T-cell (primary cell): Measurements from ENCODE around the gene THADA. TPM values are rescaled to one million over a fixed set of nuclear protein-coding genes. Genes with fewer than 3 reads are reported as not detected.

ENCODE experiments used
- ATAC-seq, 4 experiments: fragments of 200-7000 bp in 3 of 4; fragments of 150-1000 bp in 1 of 4; cut with Tn5 transposase; replicated peaks in 1 of 4; 1 replicate in 3 of 4; 2 replicates in 1 of 4; pipeline ENCODE4 v1.10.0; 2021; ENCODE audit warnings: moderate library complexity in 3 of 4, mild to moderate bottlenecking in 2 of 4, moderate number of reproducible peaks in 1 of 4
- CTCF ChIA-PET, 2 donors: fragments of 300-600 bp; sonication (Branson Sonifier 250); formaldehyde crosslinking; loops; one replicate each; lab custom pipeline; 2022; ENCODE audit warnings: antibody characterized with exemption in 2 of 2; lab: Charles Lee
- POLR2A ChIA-PET, 2 donors: fragments of 300-600 bp; sonication (Branson Sonifier 250); formaldehyde crosslinking; loops; one replicate each; lab custom pipeline; 2022; ENCODE audit warnings: antibody characterized with exemption in 2 of 2; lab: Charles Lee
- DNase-seq, 35 experiments: peaks; one replicate each; pipeline versions ENCODE4 v3.0.0 to v3.0.0-alpha.2; 2013 to 2023
- H3K27ac ChIP-seq: one replicate; pipeline ENCODE4 v1.5.1; 2013; ENCODE audit warnings: low read length
- H3K27me3 ChIP-seq, 2 experiments: replicated peaks in 1 of 2; 1 replicate in 1 of 2; 2 replicates in 1 of 2; pipeline versions ENCODE4 v1.6.1 to v1.7.0; 2013; ENCODE audit warnings: low read length in 1 of 2, mixed read lengths in 1 of 2; ENCODE audit not compliant: control insufficient read depth in 2 of 2, insufficient read depth in 2 of 2; ENCODE audit errors: extremely low read depth in 1 of 2
- H3K36me3 ChIP-seq, 2 donors: 1 replicate in 1 of 2; 2 replicates in 1 of 2; pipeline versions ENCODE4 v1.6.1 to v1.7.0; 2013; ENCODE audit warnings: low read length in 1 of 2; ENCODE audit not compliant: control insufficient read depth in 2 of 2, insufficient read depth in 1 of 2; ENCODE audit errors: extremely low read depth in 1 of 2
- H3K4me1 ChIP-seq, 2 experiments: 1 replicate in 1 of 2; 2 replicates in 1 of 2; pipeline versions ENCODE4 v1.6.1 to v1.7.0; 2013; ENCODE audit warnings: low read length in 2 of 2, mixed read lengths in 1 of 2; ENCODE audit not compliant: insufficient read depth in 2 of 2, control insufficient read depth in 1 of 2; ENCODE audit errors: extremely low read depth in 1 of 2
- H3K4me3 ChIP-seq, 2 donors: 1 replicate in 1 of 2; 2 replicates in 1 of 2; pipeline versions ENCODE4 v1.5.1 to v1.7.0; 2013; ENCODE audit warnings: mild to moderate bottlenecking in 2 of 2, low read length in 1 of 2, moderate library complexity in 1 of 2; ENCODE audit not compliant: control insufficient read depth in 1 of 2; ENCODE audit errors: extremely low read depth in 1 of 2
- H3K9me3 ChIP-seq: 2 replicates; pipeline ENCODE4 v1.7.0; 2013
- H3K27ac Mint-ChIP-seq, 2 donors: one replicate each; pipeline ENCODE4 v1.8.0; 2020 to 2021; ENCODE audit warnings: mild to moderate bottlenecking in 2 of 2, mixed read lengths in 2 of 2
- H3K27me3 Mint-ChIP-seq, 2 donors: one replicate each; pipeline ENCODE4 v1.8.0; 2021 to 2022; ENCODE audit warnings: mixed read lengths in 2 of 2
- H3K36me3 Mint-ChIP-seq: one replicate; pipeline ENCODE4 v1.8.0; 2021; ENCODE audit warnings: mixed read lengths
- H3K4me1 Mint-ChIP-seq, 3 donors: one replicate each; pipeline ENCODE4 v1.8.0; 2020 to 2022; ENCODE audit warnings: mixed read lengths in 3 of 3, mild to moderate bottlenecking in 1 of 3
- H3K4me3 Mint-ChIP-seq, 3 donors: one replicate each; pipeline ENCODE4 v1.8.0; 2020 to 2022; ENCODE audit warnings: mild to moderate bottlenecking in 3 of 3, mixed read lengths in 3 of 3, moderate library complexity in 3 of 3
- H3K9me3 Mint-ChIP-seq, 3 donors: one replicate each; pipeline ENCODE4 v1.8.0; 2020 to 2022; ENCODE audit warnings: mixed read lengths in 3 of 3
- WGBS: methylation state at CpG from one replicate; pipeline ENCODE4 v1.1.5; 2013; ENCODE audit warnings: missing lambda C conversion rate; ENCODE audit not compliant: insufficient coverage; 5-methylcytosine and 5-hydroxymethylcytosine counted together
- total RNA-seq, 35 experiments: library from RNA in 6 of 35; stranded (reverse) in 6 of 35; fragments of 120-200 nt in 1 of 35; gene quantifications; one replicate each; pipeline versions ENCODE4 v1.2.1 to v1.2.4 and lab custom pipeline; 2013 to 2026

THADA gene
- total RNA-seq, 5 donors from 2014 or later (not counting 1 experiment from before 2014, with no cell fraction given), result 36.4 to 50.5 (median 40.6) TPM

DNA sequence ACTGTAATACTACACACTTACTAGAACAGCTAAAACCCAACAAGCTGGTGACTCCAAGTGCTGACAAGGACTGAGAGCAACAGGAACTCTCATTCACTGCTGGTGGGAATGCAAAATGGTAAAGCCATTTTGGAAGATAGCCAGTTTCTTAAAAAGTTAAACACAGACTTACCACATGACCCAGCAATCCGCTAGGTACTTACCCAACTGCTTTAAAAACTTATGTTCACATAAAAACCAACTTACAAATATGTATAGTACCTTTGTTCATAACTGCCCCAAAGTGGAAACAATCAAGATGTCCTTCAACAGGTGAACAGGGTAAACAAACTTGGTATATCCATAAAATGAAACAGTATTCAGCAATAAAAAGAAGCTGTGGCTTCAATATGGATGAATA is 216.3 kb downstream of the THADA start:
- POLR2A ChIA-PET, result no interaction called here

DNA sequence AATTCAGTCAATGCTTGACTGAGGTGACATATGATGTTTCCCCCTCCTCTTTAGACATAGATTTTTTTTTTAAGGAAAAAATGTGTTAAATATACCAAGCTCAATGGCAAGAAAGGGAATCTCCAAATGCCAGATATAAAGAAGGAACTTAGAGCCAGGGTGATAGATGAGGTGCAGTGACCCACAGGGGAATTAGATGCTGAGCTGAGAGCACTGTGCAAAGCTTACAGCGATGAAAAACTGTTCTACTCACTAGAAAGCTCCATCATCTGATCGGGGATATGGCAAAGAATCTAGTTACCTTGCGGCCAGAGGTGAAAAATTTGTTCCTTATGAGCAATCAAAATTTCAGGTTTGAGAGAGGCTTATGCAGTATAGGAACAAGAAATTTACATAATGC is 218.5 kb downstream of the THADA start:
- H3K4me1 ChIP-seq, result no peaks in the 10 kb centered on the region
- POLR2A ChIA-PET, result interaction anchor here in 1 of 2 donors (0.6 kb wide), 1 partner anchor 82 kb away, joined by 6 read pairs; no protein-coding TSS in a partner anchor
- no CpG with 5 or more reads among the region's 3 CpGs for WGBS
- Mint-ChIP-seq H3K9me3 (no peaks in the 10 kb centered on the region), H3K4me1 (peaks cover 0 to 20% (median 2%) of the 10 kb centered on the region in 3 donors), H3K27me3 (no peaks in the 10 kb centered on the region), H3K4me3 (no peak overlapping the region), H3K27ac (no peak overlapping the region), H3K36me3 (peaks cover 48% of the 10 kb centered on the region)
- no peak overlapping the region for H3K27ac ChIP-seq
- H3K27me3 ChIP-seq, result no peaks in the 10 kb centered on the region
- CTCF ChIA-PET, result no interaction called here
- no peak overlapping the region for H3K4me3 ChIP-seq
- no peak for DNase-seq
- peaks cover 0 to 5% of the 10 kb centered on the region in 2 donors for H3K36me3 ChIP-seq
- H3K9me3 ChIP-seq, result no peaks in the 10 kb centered on the region
- ATAC-seq, result no peak

More for the DNA sequence above, 216.3 kb downstream of the THADA start:
- H3K4me3 ChIP-seq, result no peak overlapping the region
- H3K36me3 Mint-ChIP-seq, result peaks cover 50% of the 10 kb centered on the region
- peaks cover 4 to 26% (median 5%) of the 10 kb centered on the region in 3 donors for H3K4me1 Mint-ChIP-seq
- CTCF ChIA-PET, result interaction anchor here in 1 of 2 donors (0.7 kb wide), 1 partner anchor 406 kb away, joined by 3 read pairs; no protein-coding TSS in a partner anchor
- H3K9me3 ChIP-seq, result no peaks in the 10 kb centered on the region
- H3K9me3 Mint-ChIP-seq, result no peaks in the 10 kb centered on the region
- no CpG with 5 or more reads among the region's 1 CpG for WGBS
- H3K27ac ChIP-seq, result no peak overlapping the region
- H3K27me3 ChIP-seq, result no peaks in the 10 kb centered on the region
- DNase-seq, result no peak
- H3K4me3 Mint-ChIP-seq, result no peak overlapping the region
- no peaks in the 10 kb centered on the region for H3K4me1 ChIP-seq
- no peaks in the 10 kb centered on the region for H3K27me3 Mint-ChIP-seq
- ATAC-seq, result no peak
- no peak overlapping the region for H3K27ac Mint-ChIP-seq
- peaks cover 0 to 5% of the 10 kb centered on the region in 2 donors for H3K36me3 ChIP-seq

DNA sequence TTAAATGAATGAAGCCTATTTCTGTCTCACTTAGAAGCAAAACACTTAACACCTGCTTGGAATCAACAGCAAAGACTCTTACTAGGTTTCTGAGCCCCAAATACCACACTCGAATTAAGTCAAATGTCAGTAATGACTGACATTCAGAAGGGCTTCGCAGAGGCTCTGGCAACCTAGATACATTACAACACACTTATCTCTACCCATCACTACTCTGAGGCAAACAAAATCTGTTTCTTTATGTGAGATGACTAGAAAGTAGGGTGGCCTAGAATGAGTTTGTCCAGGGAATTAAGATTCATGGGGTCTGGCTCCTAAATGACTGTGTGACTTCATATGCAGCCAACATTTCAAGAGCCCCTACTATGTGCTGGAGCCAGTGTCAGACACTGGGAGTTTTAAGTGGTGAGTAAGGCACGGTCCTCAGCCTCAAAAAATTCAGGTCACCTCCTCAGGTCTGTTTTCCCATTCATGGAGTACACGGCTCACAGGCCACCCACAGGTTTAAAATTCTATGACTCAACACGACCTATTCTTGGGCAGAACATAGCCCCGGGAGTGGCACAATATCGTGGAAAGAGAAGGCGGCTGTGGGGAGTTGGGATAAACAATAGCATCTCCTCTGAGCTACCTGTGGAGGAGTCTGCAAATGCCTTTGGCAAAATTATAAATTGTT is 219.2 kb downstream of the THADA start:
- Histone ChIP-seq H3K4me1 (no peaks in the 10 kb centered on the region), H3K27ac (no peak overlapping the region), H3K27me3 (no peaks in the 10 kb centered on the region), H3K4me3 (no peak overlapping the region), H3K36me3 (peaks cover 0 to 5% of the 10 kb centered on the region in 2 donors), H3K9me3 (no peaks in the 10 kb centered on the region)
- H3K27me3 Mint-ChIP-seq, result no peaks in the 10 kb centered on the region
- no CpG with 5 or more reads among the region's 8 CpGs for WGBS
- H3K36me3 Mint-ChIP-seq, result peaks cover 47% of the 10 kb centered on the region
- no peaks in the 10 kb centered on the region for H3K9me3 Mint-ChIP-seq
- H3K27ac Mint-ChIP-seq, result no peak overlapping the region
- ChIA-PET POLR2A (no interaction called here), CTCF (no interaction called here)
- DNase-seq, result no peak
- no peak for ATAC-seq
- H3K4me3 Mint-ChIP-seq, result no peak overlapping the region
- peaks cover 0 to 25% (median 2%) of the 10 kb centered on the region in 3 donors for H3K4me1 Mint-ChIP-seq

DNA sequence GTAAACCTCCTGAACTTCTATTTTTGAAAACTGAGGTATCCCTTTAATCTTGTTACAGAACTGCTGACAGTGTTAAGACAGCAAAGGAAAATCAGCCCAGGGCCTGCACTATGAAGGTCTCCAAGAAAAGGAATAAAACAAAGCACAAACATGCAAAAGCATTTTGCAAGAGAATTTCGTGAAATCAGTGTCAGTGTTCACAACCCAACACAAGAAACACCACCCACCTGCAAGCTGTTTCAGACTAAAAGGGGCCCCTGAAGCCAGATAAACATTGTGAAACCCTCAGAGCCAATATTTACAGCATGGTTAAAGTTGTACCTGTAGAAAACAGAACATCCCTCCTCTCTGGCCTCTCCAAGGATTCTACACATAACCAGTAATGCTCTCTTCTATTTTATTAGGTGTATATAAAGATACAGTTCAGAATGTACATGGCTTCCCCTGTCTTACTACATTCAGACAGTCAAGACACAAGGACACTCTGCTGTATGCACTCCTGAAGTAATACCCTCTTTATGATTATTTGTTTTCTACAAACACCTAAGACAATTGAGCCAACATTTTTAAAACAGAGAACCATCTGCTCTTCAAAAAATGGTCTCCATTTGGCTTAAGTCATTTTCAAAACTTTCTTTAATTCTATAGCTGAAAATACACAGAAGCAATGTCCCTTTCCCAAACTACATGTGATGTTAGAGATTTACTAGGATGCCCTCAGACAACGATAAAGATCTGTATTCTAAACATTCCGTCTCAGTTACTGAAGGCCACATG is 219.9 kb downstream of the THADA start:
- ChIA-PET POLR2A (no interaction called here), CTCF (no interaction called here)
- H3K27me3 ChIP-seq, result no peaks in the 10 kb centered on the region
- no peak overlapping the region for H3K27ac ChIP-seq
- H3K4me3 Mint-ChIP-seq, result no peak overlapping the region
- H3K9me3 Mint-ChIP-seq, result no peaks in the 10 kb centered on the region
- ATAC-seq (no peak), DNase-seq (no peak)
- peaks cover 0 to 5% of the 10 kb centered on the region in 2 donors for H3K36me3 ChIP-seq
- no peaks in the 10 kb centered on the region for H3K27me3 Mint-ChIP-seq
- H3K9me3 ChIP-seq, result no peaks in the 10 kb centered on the region
- no peak overlapping the region for H3K27ac Mint-ChIP-seq
- H3K4me3 ChIP-seq, result no peak overlapping the region
- H3K4me1 ChIP-seq, result no peaks in the 10 kb centered on the region
- H3K36me3 Mint-ChIP-seq, result peaks cover 41% of the 10 kb centered on the region
- peaks cover 0 to 25% (median 2%) of the 10 kb centered on the region in 3 donors for H3K4me1 Mint-ChIP-seq
- WGBS, result 100% methylated on average over 1 of the region's 3 CpGs

DNA sequence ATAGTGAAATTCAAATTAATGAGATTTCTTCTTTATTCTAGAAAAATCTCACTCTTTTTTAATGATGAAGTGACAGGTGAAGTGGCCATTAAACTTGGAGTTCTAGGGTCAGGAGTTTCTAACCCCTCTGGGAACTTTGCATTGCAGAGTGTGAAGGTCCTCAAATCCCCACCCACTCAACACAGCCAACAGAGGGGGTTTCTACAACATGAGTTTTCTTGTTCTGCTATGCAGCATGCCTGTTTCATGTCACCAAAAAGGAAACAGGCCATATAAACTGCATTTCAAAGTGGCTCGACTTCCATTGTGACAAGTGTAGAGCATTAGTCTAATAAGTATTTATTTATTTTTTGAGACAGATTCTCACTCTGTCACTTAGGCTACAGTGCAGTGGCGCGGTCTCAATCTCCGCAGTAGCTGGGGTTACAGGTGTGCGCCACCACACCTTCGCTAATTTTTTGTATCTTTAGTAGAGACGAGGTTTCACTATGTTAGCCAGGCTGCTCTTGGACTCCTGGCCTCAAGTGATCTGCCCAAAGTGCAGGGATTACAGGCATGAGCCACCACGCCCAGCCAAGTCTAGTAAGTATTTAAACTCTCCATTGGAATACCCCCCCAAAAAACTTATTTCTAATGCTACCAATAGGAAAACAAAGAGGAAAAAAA is 223.3 kb downstream of the THADA start:
- DNase-seq (no peak), ATAC-seq (no peak)
- no peak overlapping the region for H3K4me3 ChIP-seq
- no peaks in the 10 kb centered on the region for H3K4me1 ChIP-seq
- Mint-ChIP-seq H3K4me3 (no peak overlapping the region), H3K27me3 (no peaks in the 10 kb centered on the region), H3K36me3 (peaks cover 39% of the 10 kb centered on the region), H3K9me3 (no peaks in the 10 kb centered on the region), H3K27ac (no peak overlapping the region), H3K4me1 (peaks cover 5 to 15% (median 6%) of the 10 kb centered on the region in 3 donors)
- no peaks in the 10 kb centered on the region for H3K27me3 ChIP-seq
- peaks cover 0 to 2% of the 10 kb centered on the region in 2 donors for H3K36me3 ChIP-seq
- no peak overlapping the region for H3K27ac ChIP-seq
- 100% methylated on average over 4 of the region's 8 CpGs for WGBS
- CTCF ChIA-PET, result no interaction called here
- no peaks in the 10 kb centered on the region for H3K9me3 ChIP-seq
- POLR2A ChIA-PET, result no interaction called here

DNA sequence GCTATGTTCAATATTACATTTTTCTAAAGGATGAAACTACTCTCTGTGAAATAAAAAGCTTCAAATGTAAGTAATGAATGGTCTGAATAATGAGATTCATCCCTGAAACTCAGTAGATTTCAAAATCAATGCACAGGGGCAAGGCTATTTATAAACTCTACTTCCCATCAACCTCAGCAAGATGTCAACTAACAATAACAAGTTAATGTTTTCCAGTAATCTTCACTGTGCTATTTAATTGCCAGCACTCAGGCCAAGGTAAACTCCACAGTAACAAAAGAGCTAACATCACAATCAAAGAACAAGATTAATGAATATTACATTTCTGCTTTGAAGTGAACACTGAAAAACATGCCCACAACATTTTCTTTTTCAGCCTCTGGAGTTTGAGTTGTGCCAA is 225.1 kb downstream of the THADA start:
- H3K4me3 Mint-ChIP-seq, result no peak overlapping the region
- peaks cover 35% of the 10 kb centered on the region for H3K36me3 Mint-ChIP-seq
- CTCF ChIA-PET, result no interaction called here
- peaks cover 9 to 13% (median 10%) of the 10 kb centered on the region in 3 donors for H3K4me1 Mint-ChIP-seq
- no peak for DNase-seq
- H3K27ac Mint-ChIP-seq, result no peak overlapping the region
- Histone ChIP-seq H3K4me1 (no peaks in the 10 kb centered on the region), H3K36me3 (no peaks in the 10 kb centered on the region), H3K27ac (no peak overlapping the region), H3K4me3 (no peak overlapping the region), H3K9me3 (no peaks in the 10 kb centered on the region), H3K27me3 (no peaks in the 10 kb centered on the region)
- no peaks in the 10 kb centered on the region for H3K27me3 Mint-ChIP-seq
- POLR2A ChIA-PET, result no interaction called here
- no peak for ATAC-seq
- H3K9me3 Mint-ChIP-seq, result no peaks in the 10 kb centered on the region
